HG02798 (cell line): ENCODE results near the gene IFITM2.
"Not testable (repeated sequence)": the region's sequence is repeated elsewhere in the genome, so short reads cannot be mapped to it uniquely, and the experiment has no call there.

Source experiments
- ATAC-seq: cut with Tn5 transposase; IDR thresholded peaks from one replicate; pipeline ENCODE4 v1.9.1; 2021; ENCODE audit warnings: mild to moderate bottlenecking; ENCODE audit not compliant: unreplicated experiment, poor library complexity

IFITM2 gene

GRCh38 chr11:307766-308708, at the start of gene IFITM2:
TSS of gene IFITM2 (plus strand) at chr11:307816. CDS start at chr11:308193, 377 bp downstream.
- not testable (repeated sequence) for ATAC-seq

GRCh38 chr11:259413-259812, 48.2 kb upstream of the IFITM2 start:
- no peak for ATAC-seq

GRCh38 chr11:261624-262023, 46.0 kb upstream of the IFITM2 start:
- ATAC-seq: no peak

GRCh38 chr11:266676-267439, 40.8 kb upstream of the IFITM2 start:
- no peak for ATAC-seq

- no peak for ATAC-seq
Observed at GRCh38 chr11:267491-267994, 40.1 kb upstream of the IFITM2 start.

- ATAC-seq: peak; percentile 52
Observed at GRCh38 chr11:268716-269145, 38.9 kb upstream of the IFITM2 start.

- ATAC-seq: peak; percentile 78
Observed at GRCh38 chr11:269146-269890, 38.3 kb upstream of the IFITM2 start.

GRCh38 chr11:270451-271318, 36.9 kb upstream of the IFITM2 start:
- no peak for ATAC-seq

GRCh38 chr11:271319-271715, 36.3 kb upstream of the IFITM2 start:
- no peak for ATAC-seq

- no peak for ATAC-seq
Observed at GRCh38 chr11:272195-272930, 35.3 kb upstream of the IFITM2 start.

GRCh38 chr11:272931-273198, 34.8 kb upstream of the IFITM2 start:
- no peak for ATAC-seq

GRCh38 chr11:276219-276618, 31.4 kb upstream of the IFITM2 start:
- ATAC-seq: no peak

GRCh38 chr11:278001-278951, 29.3 kb upstream of the IFITM2 start, which contains the start of gene NLRP6:
TSS of gene NLRP6 (plus strand) at chr11:278407. CDS start at chr11:278570, 163 bp downstream.
- no peak for ATAC-seq

GRCh38 chr11:279040-279965, 28.3 kb upstream of the IFITM2 start:
- no peak for ATAC-seq

GRCh38 chr11:279966-280705, 27.5 kb upstream of the IFITM2 start:
- ATAC-seq: no peak
